HG02763 (cell line): ENCODE data around the gene RAD21L1.

Experiments
- ATAC-seq: cut with Tn5 transposase; IDR thresholded peaks from one replicate; pipeline ENCODE4 v1.9.1; 2021; ENCODE audit warnings: mild to moderate bottlenecking, moderate library complexity; ENCODE audit not compliant: unreplicated experiment

The RAD21L1 gene

DNA sequence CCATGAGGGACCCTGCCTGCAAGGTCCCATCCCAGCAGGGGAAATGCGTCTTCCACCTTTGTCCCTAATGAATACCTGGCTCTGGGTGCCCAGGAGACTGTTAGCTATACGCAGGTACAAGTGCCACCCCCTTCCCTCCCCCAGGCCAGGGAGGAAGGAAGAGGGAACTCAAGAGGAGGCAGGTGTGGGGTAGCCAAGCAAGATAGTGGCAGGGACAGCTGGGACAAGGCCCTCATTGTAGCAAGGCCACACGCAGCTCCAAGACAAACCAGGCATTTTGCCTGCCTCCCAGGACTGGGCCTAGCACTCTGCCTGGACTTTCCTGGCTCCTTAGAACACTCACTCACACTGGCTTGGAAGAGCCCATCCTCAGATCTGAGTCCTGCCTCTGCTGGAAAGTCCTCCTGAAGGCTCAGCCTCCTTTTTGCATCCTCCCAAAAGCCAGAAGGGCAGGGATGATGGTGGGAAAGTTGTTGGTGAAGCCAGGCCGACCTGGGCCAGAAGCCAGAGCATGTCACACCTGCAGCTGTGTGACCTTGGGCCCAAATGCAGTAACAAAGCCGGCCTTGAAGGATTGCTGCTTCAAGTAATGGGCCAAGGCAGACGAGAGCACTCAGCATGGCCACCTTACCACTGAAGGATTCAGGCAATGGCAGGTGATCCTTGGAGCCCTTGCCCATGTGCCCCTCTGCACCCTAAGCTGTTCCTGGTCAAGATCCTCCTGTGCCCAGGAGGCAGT, 68.0 kb downstream of the RAD21L1 start:
- ATAC-seq = no peak

DNA sequence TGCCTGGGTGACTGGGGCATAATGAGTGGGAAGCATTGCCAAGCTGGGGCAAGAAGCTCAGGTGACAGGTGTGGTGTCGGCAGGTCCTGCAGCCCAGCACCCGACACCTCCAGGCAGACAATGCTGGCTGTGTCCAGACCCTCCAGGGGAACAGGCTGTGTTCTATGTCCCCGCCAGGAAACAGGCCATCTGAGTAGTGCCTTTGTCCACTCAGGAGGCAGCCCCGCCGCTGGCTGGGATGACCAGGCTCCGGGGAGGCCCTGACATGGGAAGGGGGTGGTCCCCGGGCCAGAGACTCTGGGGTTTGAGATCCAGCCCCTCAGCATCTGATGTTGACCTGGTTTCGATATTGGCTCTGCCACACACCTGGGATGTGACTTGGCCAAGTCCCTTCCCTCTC, 68.7 kb downstream of the RAD21L1 start:
- ATAC-seq = no peak

DNA sequence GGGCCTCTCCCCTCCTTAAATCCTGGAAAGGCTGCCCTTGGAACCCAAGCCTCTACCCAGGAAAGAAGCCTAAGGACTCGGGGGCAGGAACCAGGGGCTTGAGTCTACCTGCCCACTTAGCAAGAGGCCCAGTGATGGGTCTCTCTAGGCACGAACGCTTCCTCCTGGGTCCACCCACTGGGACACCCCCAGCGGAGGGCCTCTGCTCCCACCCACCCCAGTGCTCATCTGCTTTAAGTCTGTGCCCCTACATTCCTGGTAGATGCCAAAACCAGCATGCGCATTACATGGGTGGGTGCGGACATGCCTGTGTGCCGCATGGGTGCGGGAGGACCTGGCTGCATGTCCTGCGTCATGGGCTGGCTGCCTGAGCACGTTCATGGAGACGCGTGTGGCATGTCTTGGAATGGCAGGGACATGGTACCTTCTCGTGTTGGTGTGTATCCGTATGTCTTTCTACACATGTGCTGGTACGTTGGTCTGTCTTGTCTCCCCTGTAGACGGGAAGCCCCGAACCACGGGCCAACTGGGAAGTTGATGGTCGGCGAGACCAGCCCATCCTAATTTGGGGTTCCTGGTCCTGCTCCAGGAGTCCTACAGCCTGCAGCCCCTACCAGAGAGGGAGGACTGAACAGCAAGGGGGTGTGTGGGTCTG, 69.6 kb downstream of the RAD21L1 start:
- no peak for ATAC-seq

DNA sequence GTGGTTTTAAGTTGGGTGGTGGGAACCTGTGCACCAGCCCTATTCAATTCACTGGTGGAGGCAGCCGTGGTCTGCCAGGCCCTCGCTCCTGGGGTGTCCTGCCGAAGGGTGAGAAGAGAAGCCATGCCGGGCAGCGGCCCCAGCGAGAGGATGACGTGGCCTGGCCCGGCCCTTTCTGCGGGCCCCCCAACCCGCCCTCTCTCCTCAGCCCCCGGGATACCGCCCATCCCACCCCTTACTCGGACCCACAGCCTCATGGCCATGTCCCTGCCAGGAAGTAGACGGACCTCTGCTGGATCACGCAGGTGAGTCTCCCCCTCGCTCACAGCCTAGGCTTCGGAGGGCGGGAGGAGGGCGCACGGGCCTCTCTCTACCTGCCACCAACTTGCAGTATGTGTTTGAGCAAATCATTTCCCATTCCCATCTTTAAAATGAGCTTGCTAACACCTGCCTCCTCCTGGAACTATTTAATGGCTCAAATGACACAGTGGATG, 70.3 kb downstream of the RAD21L1 start:
- ATAC-seq = no peak

DNA sequence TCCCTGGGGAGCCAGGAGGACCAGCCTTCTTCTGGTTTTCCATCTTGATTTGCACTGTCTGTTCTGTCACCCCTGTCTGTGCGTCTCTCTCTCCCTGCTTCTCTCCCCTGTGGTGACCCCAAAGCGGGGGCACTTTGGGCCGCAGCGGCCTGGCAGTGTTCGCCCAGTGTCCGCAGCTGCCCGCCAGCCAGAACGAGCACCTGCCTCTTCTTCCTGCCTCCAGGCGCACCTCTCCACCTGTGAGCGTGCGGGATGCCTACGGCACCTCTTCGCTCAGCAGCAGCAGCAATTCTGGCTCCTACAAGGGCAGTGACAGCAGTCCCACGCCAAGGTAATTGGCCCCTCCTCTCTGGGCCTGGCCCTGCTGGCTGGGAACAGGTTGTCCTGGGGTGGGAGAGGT, 71.1 kb downstream of the RAD21L1 start:
- no peak for ATAC-seq

DNA sequence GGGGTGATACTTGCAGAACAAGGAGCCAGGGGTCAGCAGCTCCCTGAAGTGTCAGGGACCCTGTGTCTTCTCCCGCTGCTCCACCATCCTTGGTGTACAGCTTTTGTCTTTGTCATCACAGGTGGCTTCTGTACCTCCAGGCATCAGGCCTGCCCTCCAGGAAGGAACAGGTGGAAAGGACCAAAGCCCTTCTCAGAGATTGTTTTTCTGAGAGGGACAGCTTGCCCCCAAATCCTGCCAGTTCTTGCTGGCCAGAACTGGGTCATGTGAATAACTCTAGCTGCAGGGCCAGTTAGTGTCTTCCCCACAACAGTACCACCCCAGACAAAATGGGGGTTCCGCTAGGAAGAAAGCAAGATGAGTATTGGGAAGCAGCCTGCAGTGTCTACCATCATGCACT, 71.6 kb downstream of the RAD21L1 start:
- no peak for ATAC-seq

DNA sequence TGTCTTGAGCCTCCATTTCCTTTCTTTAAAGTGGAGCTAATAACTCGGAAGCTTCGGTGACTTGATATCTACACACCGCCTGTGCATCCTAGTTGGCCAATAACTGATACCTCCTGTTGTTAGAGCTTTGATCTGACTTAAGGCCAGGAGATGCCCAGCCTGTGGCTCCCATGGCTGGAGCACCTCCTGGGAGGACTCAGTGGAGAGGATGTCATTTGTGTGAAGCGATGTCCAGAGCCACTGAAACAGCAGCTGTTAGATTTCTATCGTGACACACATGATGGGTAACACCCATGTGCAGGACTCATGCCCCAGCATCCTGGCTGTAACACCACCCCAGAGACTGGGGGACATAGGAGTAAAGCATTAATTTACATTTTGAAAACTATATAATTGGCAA, 72.3 kb downstream of the RAD21L1 start:
- no peak for ATAC-seq

DNA sequence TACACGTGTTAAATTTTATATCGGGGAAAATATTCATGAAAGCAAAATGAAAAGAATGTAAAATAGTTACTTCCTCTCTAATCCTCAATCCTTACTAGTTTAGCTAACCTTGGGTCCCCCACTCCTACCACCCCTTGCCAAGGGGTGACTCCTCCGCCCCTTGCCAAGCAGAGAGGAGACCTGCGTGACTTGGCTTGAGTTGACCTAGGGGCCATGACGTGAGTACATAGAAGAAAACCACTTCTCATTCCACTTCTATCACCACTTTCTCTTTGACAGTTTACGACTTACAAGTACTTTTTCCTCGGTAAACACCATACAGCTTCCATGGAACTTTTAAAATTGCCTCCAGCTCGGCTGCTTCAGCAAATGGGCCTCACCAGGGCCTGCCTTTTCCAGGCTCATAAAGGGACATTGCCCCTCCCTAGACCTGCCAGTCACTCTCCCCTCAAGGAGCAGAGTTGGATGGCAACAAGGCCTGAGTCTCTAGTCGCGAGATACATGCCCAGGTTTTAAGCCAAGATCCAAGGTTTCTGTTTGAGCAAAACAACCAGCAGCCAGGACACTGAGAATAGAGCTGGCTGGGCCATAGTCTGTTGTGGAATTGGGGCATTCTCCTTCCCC, 73.2 kb downstream of the RAD21L1 start:
- ATAC-seq = no peak

DNA sequence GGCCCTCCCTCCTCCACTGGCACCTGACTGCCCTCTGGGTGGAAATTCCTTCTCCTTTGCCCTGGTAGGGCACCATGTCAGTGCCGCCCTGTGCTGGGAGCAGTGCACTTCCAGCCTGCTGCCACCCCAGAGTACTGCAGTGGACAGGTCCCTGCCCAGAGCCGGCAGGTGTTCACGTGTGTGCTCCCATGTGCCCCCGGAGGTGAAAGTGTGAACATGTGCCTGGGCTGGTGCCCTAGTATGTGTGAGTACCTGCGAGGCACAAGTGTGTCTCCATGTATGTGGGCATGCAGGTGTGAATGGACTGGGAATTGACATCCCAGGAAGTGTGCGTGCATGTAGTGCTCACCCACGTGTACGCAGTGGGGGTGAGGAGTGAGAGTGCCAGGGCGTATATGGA, 73.7 kb downstream of the RAD21L1 start:
- no peak for ATAC-seq

DNA sequence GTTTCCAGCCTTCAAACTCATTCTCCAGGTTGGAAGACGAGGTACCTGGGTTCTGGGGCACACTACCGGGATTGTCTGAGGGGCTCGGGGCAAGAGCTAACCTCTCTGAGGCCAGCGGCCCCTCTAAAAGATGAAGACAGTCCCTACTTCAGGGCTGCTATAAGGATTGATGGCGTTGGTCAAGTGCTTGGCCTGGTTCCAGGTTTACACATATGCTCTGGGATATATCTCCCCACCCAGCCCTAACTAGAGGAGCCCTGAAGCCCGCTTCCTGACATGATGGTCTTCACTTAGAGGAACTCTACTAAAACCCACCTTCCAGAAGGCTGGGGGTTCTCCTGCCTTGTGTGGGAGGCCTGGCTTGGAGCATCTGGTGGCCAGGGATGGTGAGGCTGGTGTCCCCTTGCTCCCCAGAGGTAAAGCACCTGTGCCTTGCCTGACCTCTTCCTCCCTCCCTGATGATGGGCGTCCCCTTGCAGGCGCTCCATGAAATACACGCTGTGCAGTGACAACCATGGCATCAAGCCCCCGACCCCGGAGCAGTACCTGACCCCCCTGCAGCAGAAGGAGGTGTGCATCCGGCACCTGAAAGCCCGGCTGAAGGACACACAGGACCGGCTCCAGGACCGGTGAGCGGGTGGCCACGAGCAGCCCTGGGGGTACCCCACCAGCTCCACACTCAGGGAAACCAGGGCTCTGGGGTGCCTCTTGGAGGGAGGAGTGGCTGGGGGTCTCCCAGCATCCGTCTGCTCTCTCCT, 74.4 kb downstream of the RAD21L1 start:
- no peak for ATAC-seq

DNA sequence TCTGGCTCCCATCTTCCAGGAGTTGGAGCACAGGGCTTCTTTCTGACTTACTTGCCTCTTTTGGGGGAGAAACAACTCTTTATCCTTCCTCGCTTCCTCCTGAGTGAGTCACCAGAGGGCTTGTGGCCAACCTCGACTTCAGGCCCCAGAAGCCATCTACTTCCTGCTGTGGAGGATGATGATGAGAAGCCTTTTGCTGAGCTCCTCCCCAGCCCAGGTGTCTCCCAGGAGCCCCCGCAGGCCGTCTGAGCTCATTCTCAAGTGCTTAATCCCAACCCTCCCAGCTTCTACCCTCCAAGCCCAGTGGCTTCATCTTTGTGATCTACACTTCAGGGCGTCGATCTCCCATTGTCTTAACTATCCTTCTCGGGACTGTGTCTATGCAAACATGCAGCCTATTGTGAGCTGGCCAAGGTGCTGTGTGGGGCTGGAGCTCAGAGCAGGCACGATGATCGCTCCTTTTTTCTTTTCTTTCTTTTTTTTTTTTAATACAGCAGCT, 75.2 kb downstream of the RAD21L1 start:
- no peak for ATAC-seq

DNA sequence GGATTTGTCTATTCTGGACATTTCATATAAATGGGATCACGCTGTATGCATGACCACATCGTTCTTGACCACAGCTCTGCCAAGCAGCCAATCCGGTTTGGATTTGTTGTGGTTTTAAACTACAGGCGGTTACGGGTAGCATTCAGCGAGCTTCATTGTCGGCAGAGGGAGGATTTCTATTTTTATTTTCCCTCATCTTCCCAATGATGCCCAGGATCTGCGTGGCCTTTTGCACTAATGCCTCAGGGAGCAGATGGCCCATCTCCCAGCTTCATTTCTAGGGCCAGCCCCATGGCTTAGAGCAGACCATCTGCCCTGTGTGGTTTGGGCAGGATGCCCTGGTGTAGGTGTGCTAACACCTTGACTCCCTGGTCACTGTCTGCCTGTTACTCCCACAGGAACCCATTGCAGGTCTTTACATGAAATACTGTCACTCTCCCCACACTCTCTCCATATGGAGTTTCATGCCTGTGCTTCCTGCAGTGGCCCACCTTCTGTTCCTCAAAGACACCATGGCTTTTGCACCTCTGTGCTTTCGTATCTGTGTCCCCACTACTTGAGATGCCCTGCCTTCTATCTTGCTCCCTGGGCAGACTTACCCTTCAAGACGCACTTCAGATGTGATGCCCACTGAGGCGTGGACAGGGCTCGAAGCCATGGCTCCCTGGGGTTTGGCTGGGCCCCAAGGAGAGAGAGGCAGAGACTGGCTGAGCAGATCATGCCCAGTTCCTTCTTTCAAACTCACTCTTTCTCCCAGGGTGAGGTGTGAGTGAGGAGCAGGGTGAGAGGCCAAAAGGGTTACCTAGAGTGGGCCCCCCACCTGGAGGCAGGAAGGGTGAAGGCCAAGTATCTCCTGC, 77.1 kb downstream of the RAD21L1 start:
- no peak for ATAC-seq

DNA sequence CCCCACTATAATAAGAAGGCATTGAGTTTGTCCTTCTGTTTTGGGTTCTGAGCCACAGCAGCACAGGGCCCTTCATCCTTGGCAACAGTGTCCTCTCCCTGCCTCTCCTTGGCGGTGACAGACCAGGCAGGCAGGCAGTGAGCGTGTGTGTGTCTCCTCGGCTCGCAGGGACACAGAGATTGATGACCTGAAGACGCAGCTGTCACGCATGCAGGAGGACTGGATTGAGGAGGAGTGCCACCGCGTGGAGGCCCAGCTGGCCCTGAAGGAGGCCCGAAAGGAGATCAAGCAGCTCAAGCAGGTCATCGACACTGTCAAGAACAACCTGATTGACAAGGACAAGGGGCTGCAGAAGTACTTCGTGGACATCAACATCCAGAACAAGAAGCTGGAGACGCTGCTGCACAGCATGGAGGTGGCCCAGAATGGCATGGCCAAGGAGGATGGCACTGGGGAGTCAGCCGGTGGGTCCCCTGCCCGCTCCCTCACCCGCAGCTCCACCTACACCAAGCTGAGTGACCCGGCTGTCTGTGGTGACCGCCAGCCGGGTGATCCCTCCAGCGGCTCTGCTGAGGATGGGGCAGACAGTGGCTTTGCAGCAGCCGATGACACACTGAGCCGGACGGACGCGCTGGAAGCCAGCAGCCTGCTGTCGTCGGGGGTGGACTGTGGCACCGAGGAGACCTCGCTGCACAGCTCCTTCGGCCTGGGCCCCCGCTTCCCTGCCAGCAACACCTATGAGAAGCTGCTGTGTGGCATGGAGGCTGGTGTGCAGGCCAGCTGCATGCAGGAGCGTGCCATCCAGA, 79.1 kb downstream of the RAD21L1 start:
- no peak for ATAC-seq
